Psoas muscle (tissue), 8 donors: ENCODE results near the gene CHKA. TPM values are rescaled to one million over a fixed set of nuclear protein-coding genes. Genes with fewer than 3 reads are reported as not detected.
A peak's percentile ranks its signal among the peaks of the same experiment; 100 is the strongest.

Experiments
- ATAC-seq, 4 donors: fragments of 200-7000 bp; cut with Tn5 transposase; one replicate each; pipeline ENCODE4 v1.9.1; 2020; ENCODE audit warnings: moderate library complexity in 3 of 4, mild to moderate bottlenecking in 2 of 4
- DNase-seq, 2 donors: peaks; one replicate each; pipeline ENCODE4 v3.0.0-alpha.2; 2020
- H3K27ac ChIP-seq: fragments of 200-600 bp; one replicate; pipeline ENCODE4 v1.8.0; 2022
- H3K27me3 ChIP-seq, 3 donors: fragments of 200-600 bp in 1 of 3; one replicate each; pipeline versions ENCODE4 v1.6.1 to v1.8.0; 2013 to 2022; ENCODE audit warnings: low read length in 2 of 3, mild to moderate bottlenecking in 2 of 3, moderate library complexity in 1 of 3; ENCODE audit not compliant: insufficient read depth in 3 of 3
- H3K36me3 ChIP-seq, 2 donors: fragments of 200-600 bp in 1 of 2; one replicate each; pipeline versions ENCODE4 v1.6.1 to v1.8.0; 2013 to 2022; ENCODE audit warnings: low read depth in 1 of 2, mild to moderate bottlenecking in 1 of 2, moderate library complexity in 1 of 2; ENCODE audit not compliant: insufficient read depth in 1 of 2
- H3K4me1 ChIP-seq: fragments of 200-600 bp; one replicate; pipeline ENCODE4 v1.8.0; 2022
- H3K4me3 ChIP-seq: fragments of 200-600 bp; one replicate; pipeline ENCODE4 v1.8.0; 2022; ENCODE audit warnings: mild to moderate bottlenecking
- H3K9me3 ChIP-seq: fragments of 200-600 bp; one replicate; pipeline ENCODE4 v1.8.0; 2022
- CTCF ChIP-seq: fragments of 200-600 bp; IDR thresholded peaks from one replicate; pipeline ENCODE4 v1.8.0; 2022; ENCODE audit warnings: antibody characterized with exemption
- WGBS, 3 donors: extraction: QIAGEN DNeasy Blood & Tissue Kit; methylation state at CpG; one replicate each; pipeline versions ENCODE4 v1.1.6 to v1.1.7; 2013; 5-methylcytosine and 5-hydroxymethylcytosine counted together
- intact Hi-C, 2 donors: fragments of 100-400 bp; cut with DNase I; formaldehyde crosslinking; loops; one replicate each; pipeline versions ENCODE4 v1.11.0 to v1.14.2; 2022
- polyA plus RNA-seq, 3 donors: library from polyadenylated mRNA; stranded (reverse); fragments of 200-250 nt; gene quantifications; one replicate each; pipeline ENCODE4 v1.2.3, GENCODE V29; 2013
- total RNA-seq, 4 donors: library from RNA; stranded (reverse); fragmentation: NEBNext Ultra II Directional in 2 of 4; extraction: Animal tissue kit (Norgen Biotek cat#: 25700) in 2 of 4; gene quantifications; one replicate each; pipeline versions ENCODE4 v1.2.1 to v1.2.4, GENCODE V29; 2021 to 2023
- donor health status: healthy with polysubstance abuse.
- donor health status: DM: no; HTN: no; CAD: no; lungs with moderate emphysema.
- donor health status: Bipolar disorder and iron deficiency.
- donor health status: healthy.
- donor health status: DM: yes; HTN: yes; CAD: no.
- donor health status: DM: no; HTN: no; CAD: no.
- donor health status: DM: no; HTN: no; CAD: no.
- donor health status: DM: yes; HTN: yes; CAD: no.

The CHKA gene
- total and polyA plus RNA-seq, 7 donors, result 3.6 to 11.2 (median 6.2) TPM

GRCh38 chr11:68159665-68160064, 38.5 kb upstream of the CHKA start:
- TF ChIP-seq CTCF, result no peak
- Histone ChIP-seq H3K4me3 (no peak overlapping the region), H3K36me3 (peaks cover 4 to 78% of the 10 kb centered on the region in 2 donors), H3K9me3 (no peaks in the 10 kb centered on the region), H3K27me3 (no peaks in the 10 kb centered on the region), H3K27ac (no peak overlapping the region), H3K4me1 (no peaks in the 10 kb centered on the region)
- no peak for DNase-seq
- ATAC-seq, result no peak
- WGBS, 3 donors, result 68 to 80% (median 72%) methylated on average over 6 of the region's 6 CpGs
- intact Hi-C loops, result no loop called here

- no peak overlapping the region for H3K4me3 ChIP-seq
- WGBS, 3 donors, result 80 to 85% (median 82%) methylated on average over 9 of the region's 9 CpGs
- H3K36me3 ChIP-seq, result peaks cover 4 to 73% of the 10 kb centered on the region in 2 donors
- no peak for ATAC-seq
- no peaks in the 10 kb centered on the region for H3K4me1 ChIP-seq
- H3K27ac ChIP-seq, result no peak overlapping the region
- DNase-seq, result no peak
- intact Hi-C loops, result no loop called here
- H3K9me3 ChIP-seq, result no peaks in the 10 kb centered on the region
- no peaks in the 10 kb centered on the region for H3K27me3 ChIP-seq
- TF ChIP-seq CTCF, result no peak
These were observed 38.0 kb upstream of the CHKA start for GRCh38 chr11:68159161-68159560.

GRCh38 chr11:68158580-68158979, 37.4 kb upstream of the CHKA start:
- peaks cover 0 to 67% of the 10 kb centered on the region in 2 donors for H3K36me3 ChIP-seq
- 91 to 93% (median 91%) methylated on average over 14 of the region's 14 CpGs for WGBS, 3 donors
- H3K9me3 ChIP-seq, result no peaks in the 10 kb centered on the region
- H3K4me3 ChIP-seq, result no peak overlapping the region
- ATAC-seq (no peak), DNase-seq (no peak)
- no peak overlapping the region for H3K27ac ChIP-seq
- TF ChIP-seq CTCF, result no peak
- no peaks in the 10 kb centered on the region for H3K27me3 ChIP-seq
- intact Hi-C loops, result no loop called here
- H3K4me1 ChIP-seq, result no peaks in the 10 kb centered on the region

DNA sequence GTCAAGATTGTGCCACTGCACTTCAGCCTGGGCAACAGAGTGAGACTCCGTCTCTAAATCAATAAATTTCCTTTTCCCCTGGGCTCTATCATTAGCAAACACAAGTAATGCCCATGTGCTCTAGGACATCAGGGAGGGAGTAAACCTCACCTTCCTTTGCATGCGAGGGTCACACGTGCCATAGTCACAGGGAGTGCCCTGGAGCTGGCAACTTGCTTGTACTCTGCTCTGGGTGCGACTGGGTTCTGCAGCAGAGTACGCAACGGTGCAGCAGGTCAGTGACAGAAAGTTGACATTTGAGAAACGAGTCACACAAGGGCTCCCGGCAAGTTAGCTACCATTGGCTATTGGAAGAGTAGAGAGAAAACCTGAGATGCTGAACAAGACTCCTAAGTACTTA, 32.6 kb upstream of the CHKA start:
- H3K36me3 ChIP-seq, result peaks cover 0 to 38% of the 10 kb centered on the region in 2 donors
- ATAC-seq (peak in 2 of 4 donors; percentile 11 to 27), DNase-seq (no peak)
- intact Hi-C loops, result no loop called here
- no peak overlapping the region for H3K4me3 ChIP-seq
- H3K27ac ChIP-seq, result no peak overlapping the region
- WGBS, 3 donors, result 73 to 84% (median 77%) methylated on average over 8 of the region's 8 CpGs
- no peak for TF ChIP-seq CTCF
- H3K27me3 ChIP-seq, result no peaks in the 10 kb centered on the region
- no peaks in the 10 kb centered on the region for H3K9me3 ChIP-seq
- no peaks in the 10 kb centered on the region for H3K4me1 ChIP-seq

- Histone ChIP-seq H3K4me1 (peaks cover 14% of the 10 kb centered on the region), H3K36me3 (peaks cover 0 to 2% of the 10 kb centered on the region in 2 donors), H3K27ac (no peak overlapping the region), H3K27me3 (no peaks in the 10 kb centered on the region), H3K9me3 (no peaks in the 10 kb centered on the region), H3K4me3 (no peak overlapping the region)
- no peak for DNase-seq
- intact Hi-C loops, result no loop called here
- ATAC-seq, result no peak
- 47 to 60% (median 52%) methylated on average over 7 of the region's 7 CpGs for WGBS, 3 donors
- no peak for TF ChIP-seq CTCF
These were observed 28.8 kb upstream of the CHKA start for GRCh38 chr11:68150037-68150436.
